C4-2B (cell line): ENCODE data around the gene LRRIQ3.
A peak's percentile ranks its signal among the peaks of the same experiment; 100 is the strongest.

Source experiments
- H3K27ac ChIP-seq: fragments of 450-650 bp; 2 replicates; pipeline ENCODE4 v1.5.1; 2017
- CTCF ChIP-seq: fragments of 450-650 bp; conservative IDR thresholded peaks from 2 replicates; pipeline ENCODE4 v1.5.1; 2017; ENCODE audit warnings: mild to moderate bottlenecking
- ZFX ChIP-seq: fragments of 450-650 bp; IDR thresholded peaks from 2 replicates; pipeline ENCODE4 v1.6.1; 2017

Gene LRRIQ3

GRCh38 chr1:74197657-74198552 lies at the start of gene LRRIQ3, which contains the start of gene FPGT:
Gene LRRIQ3, minus strand, starts transcription at chr1:74198176. Its CDS starts 14,492 bp downstream, at chr1:74183684.
Gene FPGT, plus strand, starts transcription at chr1:74198242. Its CDS starts 37 bp downstream, at chr1:74198279.
- TF ChIP-seq CTCF (no peak), ZFX (peak; percentile 55)

GRCh38 chr1:74246315-74246714 lies 48.3 kb upstream of the LRRIQ3 start:
- no peak for TF ChIP-seq ZFX
- no peak for TF ChIP-seq CTCF

More at GRCh38 chr1:74197657-74198552, at the start of gene LRRIQ3, which contains the start of gene FPGT:
- H3K27ac ChIP-seq, result peak within 1 kb of the TSS; percentile 74

GRCh38 chr1:74245168-74245772 lies 47.3 kb upstream of the LRRIQ3 start:
- TF ChIP-seq CTCF (no peak), ZFX (no peak)
- no peak overlapping the region for H3K27ac ChIP-seq

More at GRCh38 chr1:74246315-74246714, 48.3 kb upstream of the LRRIQ3 start:
- no peak overlapping the region for H3K27ac ChIP-seq

- TF ChIP-seq CTCF (no peak), ZFX (no peak)
These were observed 39.8 kb upstream of the LRRIQ3 start for GRCh38 chr1:74237787-74238186.

GRCh38 chr1:74237035-74237434 lies 39.1 kb upstream of the LRRIQ3 start:
- TF ChIP-seq ZFX (no peak), CTCF (no peak)

More at GRCh38 chr1:74237787-74238186, 39.8 kb upstream of the LRRIQ3 start:
- no peak overlapping the region for H3K27ac ChIP-seq

GRCh38 chr1:74236440-74236839 lies 38.5 kb upstream of the LRRIQ3 start:
- no peak overlapping the region for H3K27ac ChIP-seq
- TF ChIP-seq ZFX (no peak), CTCF (no peak)

More at GRCh38 chr1:74237035-74237434, 39.1 kb upstream of the LRRIQ3 start:
- H3K27ac ChIP-seq, result no peak overlapping the region

GRCh38 chr1:74235153-74235552 lies 37.2 kb upstream of the LRRIQ3 start, which contains the start of gene TNNI3K:
Gene TNNI3K, plus strand, starts transcription at chr1:74235387. Its CDS starts 65 bp downstream, at chr1:74235452.
- no peak within 1 kb of the TSS for H3K27ac ChIP-seq
- TF ChIP-seq ZFX (no peak), CTCF (no peak)
